HepG2 (cell line): ENCODE results near the gene PRICKLE2. TPM values are rescaled to one million over a fixed set of nuclear protein-coding genes. Genes with fewer than 3 reads are reported as not detected.

Experiments used
- GLI4 ChIP-seq: sonication (generic); formaldehyde crosslinking; IDR thresholded peaks from 2 replicates; pipeline ENCODE4 v1.5.1; 2020; ENCODE audit warnings: missing genetic modification reagents, mild to moderate bottlenecking, moderate library complexity, borderline replicate concordance
- PHB2 ChIP-seq: fragments of 450-650 bp; IDR thresholded peaks from 2 replicates; pipeline ENCODE4 v1.6.1; 2018; ENCODE audit not compliant: partially characterized antibody
- PRDM4 ChIP-seq: sonication (generic); formaldehyde crosslinking; IDR thresholded peaks from 2 replicates; pipeline ENCODE4 v1.9.0; 2021; ENCODE audit warnings: missing genetic modification reagents, borderline replicate concordance
- SMAD9 ChIP-seq: sonication (generic); formaldehyde crosslinking; IDR thresholded peaks from 2 replicates; pipeline ENCODE4 v1.5.1; 2020; ENCODE audit warnings: mild to moderate bottlenecking, missing genetic modification reagents
- ZFP36L2 ChIP-seq: sonication (generic); formaldehyde crosslinking; IDR thresholded peaks from 2 replicates; pipeline ENCODE4 v1.4.0; 2020; ENCODE audit warnings: missing genetic modification reagents
- ZNF101 ChIP-seq: sonication (generic); formaldehyde crosslinking; IDR thresholded peaks from 2 replicates; pipeline ENCODE4 v1.4.0; 2020; ENCODE audit warnings: mild to moderate bottlenecking, low read depth, missing genetic modification reagents, borderline replicate concordance
- ZNF430 ChIP-seq: sonication (generic); formaldehyde crosslinking; IDR thresholded peaks from 2 replicates; pipeline ENCODE4 v1.9.0; 2021; ENCODE audit warnings: mild to moderate bottlenecking, missing genetic modification reagents
- polyA plus RNA-seq, 8 experiments: library from polyadenylated mRNA; depleted of rRNA in 3 of 8; stranded (reverse) in 7 of 8; unstranded in 1 of 8; fragments of >200 nt; fragmentation: Illumina TruSeq in 4 of 8; extraction: Trizol in 4 of 8; gene quantifications; 2 replicates each; pipeline versions ENCODE4 v1.2.1 to v1.2.3, GENCODE V29; 2011 to 2016; ENCODE audit warnings: low read depth in 4 of 8, missing spikeins in 1 of 8, mixed read lengths in 1 of 8; ENCODE audit not compliant: insufficient read depth in 1 of 8
- total RNA-seq, 5 experiments: library from RNA; depleted of rRNA; stranded (reverse); fragments of >200 nt; fragmentation: Illumina TruSeq; extraction: Trizol; gene quantifications; 2 replicates each; pipeline ENCODE4 v1.2.3, GENCODE V29; 2016; ENCODE audit warnings: low read depth in 1 of 5
- TF ChIP-seq, protein P1 (sequence below), 2 experiments: sonication (generic) in 1 of 2; formaldehyde crosslinking in 1 of 2; IDR thresholded peaks; 2 replicates each; pipeline versions ENCODE4 v1.4.0 to v1.6.1; 2016 to 2020; ENCODE audit warnings: borderline replicate concordance in 1 of 2, low read depth in 1 of 2, mild to moderate bottlenecking in 1 of 2, missing genetic modification reagents in 1 of 2

Gene PRICKLE2
- total and polyA plus RNA-seq, 2 of the 13 experiments (the other 11 are each of a cell fraction or from before 2014, with no cell fraction given): 0.01 to 0.07 TPM

- TF ChIP-seq ZNF101 (CRISPR knock-in tag): no peak
- TF ChIP-seq PHB2: no peak
- TF ChIP-seq, protein P1, sequence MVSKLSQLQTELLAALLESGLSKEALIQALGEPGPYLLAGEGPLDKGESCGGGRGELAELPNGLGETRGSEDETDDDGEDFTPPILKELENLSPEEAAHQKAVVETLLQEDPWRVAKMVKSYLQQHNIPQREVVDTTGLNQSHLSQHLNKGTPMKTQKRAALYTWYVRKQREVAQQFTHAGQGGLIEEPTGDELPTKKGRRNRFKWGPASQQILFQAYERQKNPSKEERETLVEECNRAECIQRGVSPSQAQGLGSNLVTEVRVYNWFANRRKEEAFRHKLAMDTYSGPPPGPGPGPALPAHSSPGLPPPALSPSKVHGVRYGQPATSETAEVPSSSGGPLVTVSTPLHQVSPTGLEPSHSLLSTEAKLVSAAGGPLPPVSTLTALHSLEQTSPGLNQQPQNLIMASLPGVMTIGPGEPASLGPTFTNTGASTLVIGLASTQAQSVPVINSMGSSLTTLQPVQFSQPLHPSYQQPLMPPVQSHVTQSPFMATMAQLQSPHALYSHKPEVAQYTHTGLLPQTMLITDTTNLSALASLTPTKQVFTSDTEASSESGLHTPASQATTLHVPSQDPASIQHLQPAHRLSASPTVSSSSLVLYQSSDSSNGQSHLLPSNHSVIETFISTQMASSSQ (IDR thresholded peaks at IDR 0.05; ENCODE audit: low read depth): no peak
- TF ChIP-seq, protein P1 (CRISPR knock-in tag; IDR thresholded peaks at IDR 0.05; ENCODE audit: borderline replicate concordance): no peak
- no peak for TF ChIP-seq ZNF430 (CRISPR knock-in tag)
- TF ChIP-seq PRDM4 (CRISPR knock-in tag): no peak
- TF ChIP-seq GLI4 (CRISPR knock-in tag): no peak
- TF ChIP-seq ZFP36L2: no peak
- no peak for TF ChIP-seq SMAD9 (CRISPR knock-in tag)
Measured at GRCh38 chr3:64095802-64096201, 129.5 kb downstream of the PRICKLE2 start (continued).
